H9 (cell line): ENCODE results near the gene RRAGB. TPM values are rescaled to one million over a fixed set of nuclear protein-coding genes. Genes with fewer than 3 reads are reported as not detected.

Experiments
- DNase-seq: peaks from one replicate; pipeline ENCODE4 v3.0.0-alpha.2; 2017
- H2AFZ ChIP-seq: one replicate; pipeline ENCODE4 v1.6.1; 2013; ENCODE audit warnings: mild to moderate bottlenecking, low read length, control low read depth, moderate library complexity
- H2AK5ac ChIP-seq: 2 replicates; pipeline ENCODE4 v1.6.1; 2013; ENCODE audit warnings: low read length, control low read depth, mixed read lengths; ENCODE audit not compliant: insufficient read length
- H2BK120ac ChIP-seq: one replicate; pipeline ENCODE4 v1.6.1; 2013; ENCODE audit warnings: low read depth, mild to moderate bottlenecking, low read length, control low read depth, inconsistent platforms; ENCODE audit not compliant: poor library complexity, severe bottlenecking
- H2BK12ac ChIP-seq: 2 replicates; pipeline ENCODE4 v1.6.1; 2013; ENCODE audit warnings: low read length, control low read depth, mixed read lengths, low read depth; ENCODE audit not compliant: insufficient read length
- H2BK15ac ChIP-seq: 2 replicates; pipeline ENCODE4 v1.6.1; 2013; ENCODE audit warnings: low read depth, low read length, control low read depth
- H2BK20ac ChIP-seq: one replicate; pipeline ENCODE4 v1.6.1; 2013; ENCODE audit warnings: low read depth, mild to moderate bottlenecking, low read length, control low read depth, inconsistent platforms; ENCODE audit not compliant: poor library complexity, severe bottlenecking
- H2BK5ac ChIP-seq: 2 replicates; pipeline ENCODE4 v1.6.1; 2013; ENCODE audit warnings: low read length, control low read depth, mixed read lengths; ENCODE audit not compliant: insufficient read length
- H3K14ac ChIP-seq: 2 replicates; pipeline ENCODE4 v1.6.1; 2013; ENCODE audit warnings: low read length, control low read depth; ENCODE audit not compliant: insufficient read depth
- H3K18ac ChIP-seq: 2 replicates; pipeline ENCODE4 v1.6.1; 2013; ENCODE audit warnings: low read depth, mild to moderate bottlenecking, mixed read lengths, low read length, control low read depth; ENCODE audit not compliant: insufficient read length
- H3K23ac ChIP-seq: 2 replicates; pipeline ENCODE4 v1.6.1; 2013; ENCODE audit warnings: low read length, control low read depth, mixed read lengths, low read depth; ENCODE audit not compliant: insufficient read length
- H3K23me2 ChIP-seq: 2 replicates; pipeline ENCODE4 v1.6.1; 2013; ENCODE audit warnings: low read depth, mild to moderate bottlenecking, mixed read lengths, low read length, control low read depth; ENCODE audit not compliant: insufficient read length, poor library complexity, severe bottlenecking
- H3K27ac ChIP-seq: 2 replicates; pipeline ENCODE4 v1.5.1; 2013; ENCODE audit warnings: low read length, control low read depth, mixed read lengths, low read depth; ENCODE audit not compliant: insufficient read length
- H3K27me3 ChIP-seq: 2 replicates; pipeline ENCODE4 v1.6.1; 2013; ENCODE audit warnings: low read length, control low read depth, inconsistent platforms; ENCODE audit not compliant: insufficient read depth
- H3K4ac ChIP-seq: 2 replicates; pipeline ENCODE4 v1.6.1; 2013; ENCODE audit warnings: low read depth, mild to moderate bottlenecking, control low read depth, inconsistent platforms, low read length, moderate library complexity
- H3K4me1 ChIP-seq: 2 replicates; pipeline ENCODE4 v1.6.1; 2013; ENCODE audit warnings: low read length, control low read depth, inconsistent platforms; ENCODE audit not compliant: insufficient read depth
- H3K4me2 ChIP-seq: 2 replicates; pipeline ENCODE4 v1.6.1; 2013; ENCODE audit warnings: low read length, control low read depth, mixed read lengths; ENCODE audit not compliant: insufficient read length, insufficient read depth
- H3K56ac ChIP-seq: 2 replicates; pipeline ENCODE4 v1.6.1; 2013; ENCODE audit warnings: low read depth, mild to moderate bottlenecking, mixed read lengths, low read length, control low read depth; ENCODE audit not compliant: insufficient read length
- H3K79me1 ChIP-seq: 2 replicates; pipeline ENCODE4 v1.6.1; 2013; ENCODE audit warnings: low read depth, mild to moderate bottlenecking, moderate library complexity, low read length, control low read depth, inconsistent platforms; ENCODE audit not compliant: insufficient read depth, poor library complexity, severe bottlenecking
- H3K79me2 ChIP-seq: 2 replicates; pipeline ENCODE4 v1.6.1; 2013; ENCODE audit warnings: low read length, control low read depth, inconsistent platforms; ENCODE audit not compliant: insufficient read depth
- H3K9ac ChIP-seq: 2 replicates; pipeline ENCODE4 v1.6.1; 2013; ENCODE audit warnings: low read length, control low read depth, mixed read lengths; ENCODE audit not compliant: insufficient read length; ENCODE audit errors: extremely low read depth
- H3K9me3 ChIP-seq: one replicate; pipeline ENCODE4 v1.6.1; 2013; ENCODE audit warnings: low read depth, low read length, inconsistent platforms; ENCODE audit not compliant: control insufficient read depth
- H3T11ph ChIP-seq: one replicate; pipeline ENCODE4 v1.6.1; 2013; ENCODE audit warnings: mild to moderate bottlenecking, low read length, control low read depth, inconsistent platforms
- H4K20me1 ChIP-seq: one replicate; pipeline ENCODE4 v1.6.1; 2013; ENCODE audit not compliant: control insufficient read depth, insufficient read length, insufficient read depth
- H4K5ac ChIP-seq: 2 replicates; pipeline ENCODE4 v1.6.1; 2013; ENCODE audit warnings: low read depth, mild to moderate bottlenecking, mixed read lengths, low read length, control low read depth; ENCODE audit not compliant: insufficient read length
- H4K8ac ChIP-seq: replicated peaks from 2 replicates; pipeline ENCODE4 v1.6.1; 2013; ENCODE audit warnings: low read length, control low read depth, mixed read lengths, low read depth; ENCODE audit not compliant: insufficient read length
- H4K91ac ChIP-seq: 2 replicates; pipeline ENCODE4 v1.6.1; 2013; ENCODE audit warnings: low read depth, mild to moderate bottlenecking, moderate library complexity, mixed read lengths, low read length, control low read depth; ENCODE audit not compliant: insufficient read length
- H3K27ac Mint-ChIP-seq, 3 experiments: 2 replicates in 2 of 3; 3 replicates in 1 of 3; pipeline ENCODE4 v1.8.0; 2020 to 2021; ENCODE audit warnings: mixed read lengths in 3 of 3, mild to moderate bottlenecking in 1 of 3, moderate library complexity in 1 of 3
- H3K27me3 Mint-ChIP-seq: 2 replicates; pipeline ENCODE4 v1.8.0; 2021; ENCODE audit warnings: low read depth, mild to moderate bottlenecking, moderate library complexity, mixed read lengths
- H3K36me3 Mint-ChIP-seq, 3 experiments: 2 replicates in 2 of 3; 3 replicates in 1 of 3; pipeline ENCODE4 v1.8.0; 2020 to 2021; ENCODE audit warnings: low read depth in 3 of 3, mixed read lengths in 3 of 3; ENCODE audit not compliant: insufficient read depth in 1 of 3
- H3K4me1 Mint-ChIP-seq, 2 experiments: 2 replicates each; pipeline ENCODE4 v1.8.0; 2020; ENCODE audit warnings: mixed read lengths in 2 of 2
- H3K4me3 Mint-ChIP-seq, 2 experiments: 2 replicates in 1 of 2; 3 replicates in 1 of 2; pipeline ENCODE4 v1.8.0; 2020 to 2021; ENCODE audit warnings: mild to moderate bottlenecking in 2 of 2, mixed read lengths in 2 of 2, moderate library complexity in 1 of 2
- H3K9me3 Mint-ChIP-seq, 2 experiments: 2 replicates in 1 of 2; 3 replicates in 1 of 2; pipeline ENCODE4 v1.8.0; 2020; ENCODE audit warnings: mild to moderate bottlenecking in 2 of 2, mixed read lengths in 2 of 2, moderate library complexity in 1 of 2
- CTCF ChIP-seq: fragments of 200-600 bp; sonication (generic); conservative IDR thresholded peaks from 3 replicates; pipeline ENCODE4 v1.8.0; 2021; ENCODE audit warnings: antibody characterized with exemption, mild to moderate bottlenecking
- WGBS: extraction: QIAGEN DNeasy Blood & Tissue Kit; methylation state at CpG from one replicate; pipeline ENCODE4 v1.1.7; 2013; ENCODE audit warnings: missing lambda C conversion rate, low lambda C conversion rate, mixed read lengths; ENCODE audit not compliant: insufficient read length; ENCODE audit errors: extremely low coverage; 5-methylcytosine and 5-hydroxymethylcytosine counted together
- total RNA-seq: library from RNA; stranded (reverse); gene quantifications from 2 replicates; pipeline ENCODE4 v1.2.1, GENCODE V29; 2021

The RRAGB gene
- total RNA-seq, 1 experiment from 2014 or later = 10.3 TPM

- Histone ChIP-seq H4K91ac (no peak overlapping the region), H4K20me1 (no peaks in the 10 kb centered on the region), H4K5ac (no peak overlapping the region), H2AFZ (no peak overlapping the region), H2BK15ac (no peak overlapping the region), H3K4me2 (no peak overlapping the region), H3K14ac (no peak overlapping the region), H2BK5ac (no peak overlapping the region), H3K79me2 (no peaks in the 10 kb centered on the region), H3K23ac (no peak overlapping the region), H3T11ph (no peak overlapping the region), H3K9me3 (peaks cover 18% of the 10 kb centered on the region), H2BK20ac (no peak overlapping the region), H3K4ac (no peak overlapping the region), H2BK120ac (no peak overlapping the region), H3K23me2 (no peaks in the 10 kb centered on the region), H3K9ac (no peak overlapping the region), H4K8ac (no peak overlapping the region), H3K56ac (no peak overlapping the region), H3K79me1 (no peaks in the 10 kb centered on the region), H2BK12ac (no peak overlapping the region), H3K4me1 (no peaks in the 10 kb centered on the region), H3K27ac (no peak overlapping the region), H2AK5ac (no peak overlapping the region), H3K27me3 (no peaks in the 10 kb centered on the region), H3K18ac (no peak overlapping the region)
- no peak for TF ChIP-seq CTCF
- H3K4me1 Mint-ChIP-seq = no peaks in the 10 kb centered on the region
- no peak overlapping the region for H3K4me3 Mint-ChIP-seq
- peaks cover 2 to 14% (median 8%) of the 10 kb centered on the region in 3 experiments; a peak in 6 of 7 replicates for H3K36me3 Mint-ChIP-seq
- no peak overlapping the region for H3K27ac Mint-ChIP-seq
- H3K27me3 Mint-ChIP-seq = no peaks in the 10 kb centered on the region
- H3K9me3 Mint-ChIP-seq = peaks cover 34 to 43% of the 10 kb centered on the region in 2 experiments
- no CpG with 5 or more reads among the region's 3 CpGs for WGBS
- no peak for DNase-seq
Measured at GRCh38 chrX:55754861-55755294, 37.3 kb downstream of the RRAGB start.
